ENCODE measurements around the gene HECTD3. TPM values are rescaled to one million over a fixed set of nuclear protein-coding genes. Genes with fewer than 3 reads are reported as not detected.

HECTD3 gene
- total and polyA plus RNA-seq, 2 donors from 2014 or later = 27.5 to 42.1 TPM

GRCh38 chr1:45051005-45051772 is 40.1 kb upstream of the HECTD3 start:
- FAIRE-seq (no peak), DNase-seq (no peak)
- intact Hi-C loops (cut with DNase I) = no loop called here

GRCh38 chr1:45047032-45047431 is 35.9 kb upstream of the HECTD3 start:
- Histone ChIP-seq H3K27ac (ENCODE audit: low read depth in 2 of 2, low read length in 2 of 2) (no peak overlapping the region), H3K4me1 (ENCODE audit: control insufficient read depth in 2 of 3, insufficient read depth in 2 of 3, low read depth in 1 of 3, low read length in 3 of 3) (no peaks in the 10 kb centered on the region), H3K4me3 (ENCODE audit: low read length in 3 of 3) (no peak overlapping the region), H3K27me3 (ENCODE audit: control insufficient read depth, insufficient read depth, low read length) (no peaks in the 10 kb centered on the region), H3K9me3 (ENCODE audit: control insufficient read depth in 2 of 3, insufficient read depth in 1 of 3, low read length in 3 of 3) (no peaks in the 10 kb centered on the region), H3K36me3 (ENCODE audit: control insufficient read depth in 2 of 3, insufficient read depth in 3 of 3, low read length in 3 of 3) (peaks cover 0 to 4% (median 0%) of the 10 kb centered on the region in 3 donors), H3K9ac (ENCODE audit: low read length in 3 of 3) (no peak overlapping the region)
- intact Hi-C loops (cut with DNase I) = no loop called here
- DNase-seq (no peak), FAIRE-seq (no peak)
- no peak for TF ChIP-seq CTCF (IDR thresholded peaks at IDR 0.05; ENCODE audit: borderline replicate concordance, extremely low read depth, insufficient read depth)

More at GRCh38 chr1:45051005-45051772, 40.1 kb upstream of the HECTD3 start:
- Histone ChIP-seq H3K36me3 (ENCODE audit: control insufficient read depth in 2 of 3, insufficient read depth in 3 of 3, low read length in 3 of 3) (no peaks in the 10 kb centered on the region), H3K4me1 (ENCODE audit: control insufficient read depth in 2 of 3, insufficient read depth in 2 of 3, low read depth in 1 of 3, low read length in 3 of 3) (no peaks in the 10 kb centered on the region), H3K9me3 (ENCODE audit: control insufficient read depth in 2 of 3, insufficient read depth in 1 of 3, low read length in 3 of 3) (no peaks in the 10 kb centered on the region), H3K27ac (ENCODE audit: low read depth in 2 of 2, low read length in 2 of 2) (no peak overlapping the region), H3K9ac (ENCODE audit: low read length in 3 of 3) (no peak overlapping the region), H3K4me3 (ENCODE audit: low read length in 3 of 3) (no peak overlapping the region), H3K27me3 (ENCODE audit: control insufficient read depth, insufficient read depth, low read length) (no peaks in the 10 kb centered on the region)
- no peak for TF ChIP-seq CTCF (IDR thresholded peaks at IDR 0.05; ENCODE audit: borderline replicate concordance, extremely low read depth, insufficient read depth)

- FAIRE-seq (no peak), DNase-seq (no peak)
- H3K4me1 ChIP-seq (ENCODE audit: control insufficient read depth in 2 of 3, insufficient read depth in 2 of 3, low read depth in 1 of 3, low read length in 3 of 3) = no peaks in the 10 kb centered on the region
- no peak overlapping the region for H3K27ac ChIP-seq (ENCODE audit: low read depth in 2 of 2, low read length in 2 of 2)
- H3K9ac ChIP-seq (ENCODE audit: low read length in 3 of 3) = no peak overlapping the region
- H3K27me3 ChIP-seq (ENCODE audit: control insufficient read depth, insufficient read depth, low read length) = no peaks in the 10 kb centered on the region
- H3K4me3 ChIP-seq (ENCODE audit: low read length in 3 of 3) = no peak overlapping the region
- H3K36me3 ChIP-seq (ENCODE audit: control insufficient read depth in 2 of 3, insufficient read depth in 3 of 3, low read length in 3 of 3) = peaks cover 0 to 4% (median 0%) of the 10 kb centered on the region in 3 donors
- TF ChIP-seq CTCF (IDR thresholded peaks at IDR 0.05; ENCODE audit: borderline replicate concordance, extremely low read depth, insufficient read depth) = no peak
- intact Hi-C loops (cut with DNase I) = no loop called here
- H3K9me3 ChIP-seq (ENCODE audit: control insufficient read depth in 2 of 3, insufficient read depth in 1 of 3, low read length in 3 of 3) = no peaks in the 10 kb centered on the region
These were observed 33.8 kb upstream of the HECTD3 start for GRCh38 chr1:45044916-45045315.
